Muscle of arm (tissue), 12 donors: Measurements from ENCODE around the gene SMIM24. TPM values are rescaled to one million over a fixed set of nuclear protein-coding genes. Genes with fewer than 3 reads are reported as not detected.
"Not testable (repeated sequence)": the region's sequence is repeated elsewhere in the genome, so short reads cannot be mapped to it uniquely, and the experiment has no call there.

ENCODE experiments used
- DNase-seq: peaks from one replicate; pipeline ENCODE4 v3.0.0-alpha.2; 2013
- polyA plus RNA-seq, 12 donors: library from polyadenylated mRNA; unstranded; fragments of 120-200 nt; gene quantifications; one replicate each; pipeline ENCODE4 v1.2.1, GENCODE V29; 2013; ENCODE audit not compliant: insufficient read length in 12 of 12

Gene SMIM24
- polyA plus RNA-seq, 12 donors = 0.46 to 75.8 (median 0.69) TPM; not detected in 6

DNA sequence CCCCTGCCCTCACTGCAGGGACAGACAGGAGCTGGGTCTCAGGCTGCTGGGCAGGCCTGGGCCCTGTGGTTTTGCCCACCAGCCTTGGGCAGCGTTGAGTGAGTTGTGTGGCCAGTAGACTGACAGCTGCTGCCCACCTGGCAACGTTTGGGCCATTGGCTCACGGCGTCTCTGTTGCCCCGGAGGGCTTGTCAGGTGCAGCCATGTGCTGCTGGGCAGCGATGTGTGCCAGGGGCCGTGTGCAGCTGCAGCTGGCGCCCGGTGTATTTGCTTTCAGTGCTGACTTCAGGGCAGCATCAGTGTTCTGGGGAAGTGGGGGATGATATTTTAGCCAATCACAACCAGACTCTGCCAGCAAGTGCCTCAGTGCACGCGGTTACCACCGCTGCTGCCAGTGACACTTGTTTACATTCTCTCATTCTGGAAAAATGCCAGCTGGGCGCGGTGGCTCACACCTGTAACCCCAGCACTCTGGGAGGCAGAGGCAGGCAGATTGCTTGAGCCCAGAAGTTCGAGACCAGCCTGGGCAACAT, 36.4 kb upstream of the SMIM24 start:
- no peak for DNase-seq

GRCh38 chr19:3515891-3516422, 35.6 kb upstream of the SMIM24 start:
- DNase-seq = no peak

DNA sequence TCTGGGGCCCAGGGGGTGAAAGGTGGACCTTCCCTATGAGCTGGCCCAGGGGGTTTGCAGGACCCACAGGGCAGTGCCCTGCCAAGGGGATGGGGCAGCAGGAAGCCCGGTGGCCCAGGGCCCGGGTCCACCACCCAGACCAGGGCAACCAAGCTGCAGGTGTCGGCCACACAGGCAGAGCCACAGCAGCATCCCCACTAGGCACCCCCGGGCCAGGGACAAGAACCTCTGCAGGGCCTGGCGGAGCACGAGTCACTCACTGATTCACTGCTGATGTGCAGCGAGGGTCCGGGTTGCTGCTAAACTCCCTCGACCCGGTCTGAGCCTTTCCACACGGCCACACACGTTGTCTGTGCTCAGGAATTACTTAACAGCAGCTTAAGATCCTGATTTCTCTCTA, 34.6 kb upstream of the SMIM24 start:
- no peak for DNase-seq

- DNase-seq = no peak
These were observed 33.2 kb upstream of the SMIM24 start for GRCh38 chr19:3513229-3514140.

DNA sequence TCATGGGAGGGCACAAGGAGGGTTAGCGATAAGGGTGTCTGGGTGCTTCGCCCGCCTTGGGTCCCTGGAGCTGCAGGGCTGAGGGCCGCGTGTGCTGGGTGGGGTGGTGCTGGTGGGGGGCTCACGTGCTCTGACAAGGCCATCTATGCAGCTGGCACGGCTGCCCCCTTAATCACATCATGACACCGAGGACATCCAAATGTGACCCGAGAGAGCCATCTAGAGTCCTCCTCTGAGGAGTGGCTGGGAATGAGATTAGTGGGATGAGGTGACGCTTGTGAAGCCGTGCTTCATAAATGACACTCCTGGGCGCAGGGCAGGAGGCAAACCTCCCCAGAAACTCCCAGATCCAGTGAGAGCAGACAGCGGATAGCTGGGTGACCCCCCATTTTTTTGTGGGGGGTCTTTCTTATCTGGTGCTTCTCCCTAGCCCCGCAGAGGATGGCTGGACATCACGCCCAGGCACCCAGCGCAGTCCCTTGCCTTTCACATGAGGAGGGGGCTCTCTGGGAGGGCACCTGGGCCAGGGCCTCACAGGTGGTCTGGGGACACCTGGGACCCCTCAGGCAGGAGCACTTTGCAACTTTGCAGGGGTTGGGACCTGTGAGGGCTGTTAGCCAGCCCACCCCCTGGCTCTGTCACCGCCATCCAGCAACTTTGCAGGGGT, 32.4 kb upstream of the SMIM24 start:
- DNase-seq = no peak

DNA sequence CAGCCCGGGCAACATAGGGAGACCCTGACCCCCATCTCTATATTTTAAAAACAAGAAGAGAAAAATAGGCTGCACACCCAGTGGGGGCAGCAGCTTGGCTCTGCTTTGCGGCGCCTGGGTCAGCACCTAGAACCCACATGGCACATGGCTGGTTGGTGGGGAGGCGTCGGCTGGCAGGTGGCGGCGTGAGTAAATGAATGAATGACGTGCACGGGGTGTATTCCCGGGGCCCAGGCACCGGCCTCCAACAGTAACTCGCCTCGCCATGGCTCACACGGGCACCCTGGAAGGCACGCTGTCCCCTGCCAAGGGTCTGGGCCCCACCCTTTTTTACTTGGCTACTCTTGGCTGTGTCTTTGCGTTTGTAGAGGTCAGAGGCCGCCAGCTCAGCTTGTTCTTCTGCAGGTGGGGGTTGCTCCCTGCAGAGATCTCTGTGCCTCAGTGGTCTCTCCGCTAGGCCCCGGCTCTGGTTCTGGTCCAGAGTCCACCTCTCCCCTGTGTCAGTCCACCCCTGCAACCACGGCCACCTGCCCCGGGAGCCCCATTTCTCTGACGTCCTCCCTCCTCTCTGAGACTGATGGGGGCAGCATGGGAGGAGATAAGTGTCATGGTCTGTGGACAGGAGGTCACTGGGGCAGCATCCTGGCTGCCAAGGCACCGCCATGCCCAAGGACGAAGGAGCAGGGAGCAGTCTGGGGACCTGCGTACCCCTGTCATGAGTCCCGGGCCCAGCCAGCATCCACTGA, 31.4 kb upstream of the SMIM24 start:
- no peak for DNase-seq

GRCh38 chr19:3510727-3511126, 30.4 kb upstream of the SMIM24 start:
- no peak for DNase-seq

GRCh38 chr19:3509566-3509989, 29.3 kb upstream of the SMIM24 start:
- no peak for DNase-seq

DNA sequence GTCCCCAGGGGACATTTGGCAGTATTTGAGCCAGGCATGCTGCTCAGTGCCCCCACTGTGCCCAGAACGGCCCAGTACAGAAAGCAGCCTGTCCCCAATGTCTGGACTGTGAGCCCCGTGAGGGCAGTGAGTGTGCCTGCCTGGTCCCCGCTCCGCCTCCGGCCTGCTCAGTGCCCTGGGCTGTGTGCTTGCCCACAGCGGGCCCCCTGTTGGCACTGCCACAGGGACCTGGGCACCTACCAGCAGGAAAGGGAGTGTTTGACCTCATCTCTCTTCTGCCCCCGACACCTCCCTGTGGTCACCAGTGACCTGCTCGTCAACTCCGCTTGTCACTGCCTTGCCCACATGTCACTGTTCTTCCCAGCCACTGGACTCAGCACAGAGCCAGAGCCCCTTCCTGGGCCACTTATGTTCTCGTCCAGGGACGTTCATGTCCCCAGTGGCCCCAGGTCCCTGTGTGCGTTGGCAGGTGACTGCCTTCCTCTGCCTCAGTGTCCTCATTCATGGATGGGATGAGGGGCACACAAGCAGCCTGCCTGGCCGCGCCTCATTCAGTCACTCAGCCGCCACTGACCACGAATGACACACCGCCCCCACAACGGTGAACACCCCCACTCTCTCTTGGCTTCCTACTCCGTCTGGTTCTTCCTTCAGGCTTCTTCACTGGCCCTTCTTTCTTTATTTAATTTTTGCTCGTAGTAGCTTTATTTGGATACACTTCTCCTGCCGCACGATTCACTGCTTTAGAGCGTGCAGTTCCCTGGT, 28.6 kb upstream of the SMIM24 start:
- no peak for DNase-seq

DNA sequence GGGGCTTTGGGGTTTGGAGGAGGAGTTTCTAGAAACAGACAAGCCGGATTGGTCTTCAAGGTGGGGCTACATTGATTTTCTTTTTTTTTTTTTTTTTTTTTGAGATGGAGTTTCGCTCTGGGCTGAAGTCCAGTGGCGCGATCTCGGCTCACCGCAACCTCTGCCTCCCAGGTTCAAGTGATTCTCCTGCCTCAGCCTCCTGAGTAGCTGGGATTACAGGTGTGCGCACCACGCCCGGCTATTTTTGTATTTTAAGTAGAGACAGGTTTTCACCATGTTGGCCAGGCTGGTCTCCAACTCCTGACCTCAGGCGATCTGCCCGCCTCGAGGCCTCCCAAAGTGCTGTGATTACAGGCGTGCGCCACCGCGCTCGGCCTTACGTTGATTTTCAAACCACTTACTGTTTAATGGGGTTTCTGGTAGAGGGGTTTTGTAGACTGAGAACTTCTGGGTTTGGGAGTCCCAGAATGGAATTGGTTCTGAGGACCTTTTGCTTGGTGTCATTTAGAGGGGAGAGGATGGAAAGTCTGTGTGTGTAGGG, 27.9 kb upstream of the SMIM24 start:
- DNase-seq = not testable (repeated sequence)

GRCh38 chr19:3507371-3508120, 27.2 kb upstream of the SMIM24 start:
- peak; percentile 28 for DNase-seq

DNA sequence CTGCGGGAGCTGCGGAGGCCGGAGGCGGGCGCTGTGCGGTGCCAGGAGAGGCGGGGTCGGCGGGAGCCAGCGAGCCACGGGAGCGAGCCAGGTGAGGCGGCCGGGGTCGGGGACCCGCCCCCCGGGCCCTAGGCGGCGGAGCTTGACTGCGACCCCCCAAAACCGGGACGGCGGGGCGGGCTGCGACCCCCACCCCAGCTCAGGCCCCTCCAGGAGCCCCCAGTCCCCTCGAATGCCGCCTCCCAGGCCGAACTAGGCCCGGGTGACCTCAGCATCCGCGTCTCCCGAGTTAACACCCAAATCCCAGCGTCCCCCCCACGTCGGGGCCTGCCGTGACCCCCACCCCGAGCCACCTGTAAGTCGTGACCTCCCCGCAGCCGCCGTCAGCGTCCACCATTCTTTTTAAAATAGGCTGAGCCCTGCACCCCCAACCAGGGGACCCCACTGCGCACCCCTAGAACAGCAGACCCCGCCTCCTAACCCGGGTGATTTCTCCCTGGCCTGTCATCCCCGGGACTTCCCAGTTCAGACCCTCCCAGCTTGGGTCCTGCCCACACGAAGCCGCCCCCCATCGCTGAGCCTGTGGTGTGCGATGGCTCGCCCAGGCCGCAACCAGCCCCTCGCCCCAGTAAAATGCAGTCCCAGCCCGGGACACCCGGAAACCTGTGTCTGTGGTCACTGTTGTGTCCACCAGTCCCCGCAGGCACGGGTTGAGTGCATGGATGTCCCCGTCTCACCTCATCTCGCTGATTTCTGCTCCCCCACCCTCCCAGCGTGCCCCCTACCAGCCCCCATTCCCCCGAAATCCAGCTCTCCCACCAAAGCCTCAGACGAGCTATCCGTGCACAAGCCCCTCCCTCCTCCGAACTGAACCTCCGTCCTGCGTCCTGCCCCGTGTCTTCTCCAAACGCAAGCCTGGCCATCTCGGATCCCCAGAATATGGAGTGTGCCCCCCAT, 26.3 kb upstream of the SMIM24 start:
- peak; percentile 20 for DNase-seq

- peak; percentile 98 for DNase-seq
These were observed 25.5 kb upstream of the SMIM24 start, which contains the start of gene FZR1 for GRCh38 chr19:3505598-3506383. Gene FZR1 (plus strand): TSS chr19:3506311. CDS start chr19:3522990, 16,679 bp downstream.

DNA sequence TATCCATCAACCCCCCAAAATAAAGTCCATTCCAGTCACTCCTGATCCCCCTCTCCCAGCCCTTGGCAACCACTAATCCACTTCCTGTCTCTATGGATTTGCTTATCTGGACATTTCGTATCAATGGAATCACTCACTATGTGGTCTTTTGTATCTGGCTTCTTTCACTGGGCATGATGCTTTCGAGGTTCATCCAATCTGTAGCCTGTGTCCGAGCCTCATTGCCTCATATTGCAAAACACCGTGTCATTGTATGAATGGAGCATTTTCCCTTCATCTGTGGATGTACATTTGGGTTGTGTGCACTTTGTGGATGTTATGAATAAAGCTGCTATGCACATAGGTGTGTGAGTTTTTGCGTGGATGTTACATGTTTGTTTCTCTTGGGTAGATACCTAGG, 24.4 kb upstream of the SMIM24 start:
- DNase-seq = no peak

DNA sequence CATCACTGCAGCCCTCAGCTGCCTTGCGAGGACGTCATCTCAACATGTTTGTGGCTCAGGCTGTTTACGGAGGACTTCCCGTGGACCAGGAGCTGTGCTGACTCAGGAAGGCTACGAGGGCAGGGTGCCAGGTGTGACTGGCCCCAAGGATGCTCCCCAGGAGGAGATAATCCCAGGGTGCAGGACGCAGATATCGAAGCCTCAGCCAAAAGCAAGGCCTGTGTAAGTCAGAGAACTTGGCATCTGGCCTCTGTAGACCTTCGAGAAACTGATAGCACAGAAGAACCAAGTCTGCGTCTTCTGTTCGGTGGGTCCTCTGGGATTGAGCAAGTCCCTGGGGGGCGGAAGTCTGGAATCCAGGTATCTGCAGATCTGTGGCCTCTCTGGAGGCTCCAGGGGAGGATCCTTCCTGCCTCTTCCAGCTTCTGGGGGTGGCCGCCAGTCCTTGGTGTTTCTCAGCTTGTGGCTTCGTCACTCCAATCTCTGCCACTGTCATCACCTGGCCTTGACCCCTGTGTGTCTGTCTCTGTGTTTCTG, 22.8 kb upstream of the SMIM24 start:
- DNase-seq = no peak

GRCh38 chr19:3501780-3502179, 21.5 kb upstream of the SMIM24 start:
- no peak for DNase-seq

DNA sequence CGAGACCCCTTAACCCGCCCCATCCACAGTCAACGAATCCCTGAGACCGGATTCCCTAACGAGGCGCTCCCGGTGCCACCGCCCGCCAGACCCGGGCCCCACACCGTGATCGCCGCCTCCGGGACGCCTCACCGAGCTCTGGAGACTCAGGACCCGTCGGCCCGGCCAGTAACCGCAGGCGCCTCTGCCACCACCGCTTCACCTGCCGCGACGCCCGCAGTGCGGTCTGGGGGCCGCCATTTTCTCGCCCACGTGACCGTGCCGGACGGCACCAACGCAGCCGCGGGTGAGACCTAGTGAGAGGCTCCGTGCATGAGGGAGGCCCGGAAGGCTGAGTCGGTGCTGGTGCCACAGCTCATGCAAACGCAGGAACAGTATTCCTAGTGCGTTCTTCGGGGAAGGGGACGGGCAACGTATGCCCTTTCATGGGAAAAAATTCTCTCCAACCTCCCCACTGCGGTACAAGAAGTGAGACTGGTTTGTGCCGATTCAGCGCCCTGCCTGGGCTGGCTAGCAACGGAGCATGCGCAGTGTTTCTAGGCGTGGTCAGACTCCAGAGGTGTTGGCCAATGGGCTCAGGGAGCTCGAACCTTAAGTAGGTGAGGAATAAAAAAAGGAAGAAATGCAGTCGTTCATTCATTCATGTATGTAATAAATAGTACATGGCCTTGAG, 20.2 kb upstream of the SMIM24 start, which contains the start of gene DOHH:
TSS of gene DOHH (minus strand) at position 246 of the 673 bp plus-strand sequence. CDS start 3,860 bp downstream, outside the sequence.
- peak; percentile 99 for DNase-seq
